GM12864 (cell line): ENCODE results near the gene MGAT3.

ENCODE experiments used
- DNase-seq: peaks from one replicate; pipeline ENCODE4 v3.0.0-alpha.2; 2011; ENCODE audit warnings: low read depth
- H3K4me3 ChIP-seq: 2 replicates; pipeline ENCODE4 v1.5.1; 2011; ENCODE audit warnings: mild to moderate bottlenecking, low read depth, low read length, control low read depth
- CTCF ChIP-seq: IDR thresholded peaks from 2 replicates; pipeline ENCODE4 v1.5.1; 2011; ENCODE audit warnings: low read depth, mild to moderate bottlenecking, moderate library complexity, low read length, control low read depth, inconsistent platforms; ENCODE audit errors: missing control alignments

MGAT3 gene

GRCh38 chr22:39524089-39524752, 67.4 kb downstream of the MGAT3 start:
- TF ChIP-seq CTCF = no peak
- no peak overlapping the region for H3K4me3 ChIP-seq
- DNase-seq = no peak

- TF ChIP-seq CTCF = no peak
- H3K4me3 ChIP-seq = no peak overlapping the region
- no peak for DNase-seq
Measured at GRCh38 chr22:39524753-39525657, 68.2 kb downstream of the MGAT3 start.

- TF ChIP-seq CTCF = no peak
- no peak overlapping the region for H3K4me3 ChIP-seq
- no peak for DNase-seq
Measured at GRCh38 chr22:39525658-39525975, 68.8 kb downstream of the MGAT3 start.

GRCh38 chr22:39526736-39527171, 69.9 kb downstream of the MGAT3 start:
- no peak for TF ChIP-seq CTCF
- DNase-seq = no peak
- no peak overlapping the region for H3K4me3 ChIP-seq

GRCh38 chr22:39527481-39527961, 70.7 kb downstream of the MGAT3 start:
- H3K4me3 ChIP-seq = peak overlapping the region; percentile 54
- DNase-seq = no peak
- TF ChIP-seq CTCF = no peak

- no peak for DNase-seq
- TF ChIP-seq CTCF = no peak
- H3K4me3 ChIP-seq = peak overlapping the region; percentile 54
Measured at GRCh38 chr22:39528080-39528661, 71.4 kb downstream of the MGAT3 start.
